HUES48 (cell line): Measurements from ENCODE around the gene MADD.
"Not testable (repeated sequence)": the region's sequence is repeated elsewhere in the genome, so short reads cannot be mapped to it uniquely, and the experiment has no call there.

Experiments used
- H3K27ac ChIP-seq: one replicate; pipeline ENCODE4 v1.7.0; 2013; ENCODE audit warnings: low read depth, low read length, inconsistent platforms
- H3K27me3 ChIP-seq: 2 replicates; pipeline ENCODE4 v1.6.1; 2013; ENCODE audit warnings: mild to moderate bottlenecking, low read length; ENCODE audit not compliant: control insufficient read depth, insufficient read depth
- H3K36me3 ChIP-seq: 2 replicates; pipeline ENCODE4 v1.6.1; 2013; ENCODE audit warnings: low read length; ENCODE audit not compliant: control insufficient read depth, insufficient read depth
- H3K4me1 ChIP-seq: 2 replicates; pipeline ENCODE4 v1.6.1; 2013; ENCODE audit warnings: mild to moderate bottlenecking, low read length; ENCODE audit not compliant: control insufficient read depth, insufficient read depth
- H3K4me3 ChIP-seq: 2 replicates; pipeline ENCODE4 v1.5.1; 2013; ENCODE audit warnings: mild to moderate bottlenecking, low read depth, low read length
- H3K9ac ChIP-seq: 2 replicates; pipeline ENCODE4 v1.6.1; 2013; ENCODE audit warnings: mild to moderate bottlenecking, low read depth, low read length, moderate library complexity
- H3K9me3 ChIP-seq: 2 replicates; pipeline ENCODE4 v1.6.1; 2013; ENCODE audit warnings: low read length; ENCODE audit not compliant: control insufficient read depth, insufficient read depth

MADD gene

GRCh38 chr11:47299078-47299477 is 29.1 kb downstream of the MADD start:
- H3K27ac ChIP-seq = no peak overlapping the region
- no peaks in the 10 kb centered on the region for H3K27me3 ChIP-seq
- peaks cover 60% of the 10 kb centered on the region for H3K36me3 ChIP-seq
- H3K4me1 ChIP-seq = no peaks in the 10 kb centered on the region
- H3K9ac ChIP-seq = no peak overlapping the region
- H3K4me3 ChIP-seq = no peak overlapping the region
- H3K9me3 ChIP-seq = no peaks in the 10 kb centered on the region

- H3K4me3 ChIP-seq = no peak overlapping the region
- no peak overlapping the region for H3K27ac ChIP-seq
- H3K9me3 ChIP-seq = no peaks in the 10 kb centered on the region
- H3K36me3 ChIP-seq = peaks cover 62% of the 10 kb centered on the region
- no peak overlapping the region for H3K9ac ChIP-seq
- H3K4me1 ChIP-seq = no peaks in the 10 kb centered on the region
- H3K27me3 ChIP-seq = no peaks in the 10 kb centered on the region
Measured at GRCh38 chr11:47302853-47303252, 32.9 kb downstream of the MADD start.

- Histone ChIP-seq H3K9me3 (no peaks in the 10 kb centered on the region), H3K27ac (no peak overlapping the region), H3K27me3 (no peaks in the 10 kb centered on the region), H3K4me3 (no peak overlapping the region), H3K4me1 (no peaks in the 10 kb centered on the region), H3K36me3 (peaks cover 65% of the 10 kb centered on the region), H3K9ac (no peak overlapping the region)
Measured at GRCh38 chr11:47305734-47306483, 36.0 kb downstream of the MADD start.

DNA sequence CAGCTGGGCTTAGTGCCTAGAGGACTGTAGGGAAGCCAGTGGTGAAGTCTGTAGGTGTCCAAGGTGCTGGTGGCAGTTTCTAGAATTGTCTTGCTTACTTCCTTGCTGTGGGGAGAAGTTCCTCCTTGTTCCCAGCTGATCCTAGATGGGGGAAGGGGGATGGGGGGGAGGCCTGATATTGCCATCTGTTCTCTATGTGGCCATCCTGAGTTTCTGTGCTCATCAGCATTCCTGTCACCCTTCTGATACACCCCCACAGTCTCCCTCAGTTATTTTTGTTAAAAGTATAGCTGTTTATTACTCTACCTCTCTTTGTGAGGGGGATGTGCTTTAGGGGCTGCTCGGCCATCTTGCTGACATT is 36.5 kb downstream of the MADD start:
- Histone ChIP-seq H3K4me1 (no peaks in the 10 kb centered on the region), H3K36me3 (peaks cover 69% of the 10 kb centered on the region), H3K4me3 (no peak overlapping the region), H3K9me3 (no peaks in the 10 kb centered on the region), H3K9ac (no peak overlapping the region), H3K27me3 (no peaks in the 10 kb centered on the region), H3K27ac (no peak overlapping the region)

DNA sequence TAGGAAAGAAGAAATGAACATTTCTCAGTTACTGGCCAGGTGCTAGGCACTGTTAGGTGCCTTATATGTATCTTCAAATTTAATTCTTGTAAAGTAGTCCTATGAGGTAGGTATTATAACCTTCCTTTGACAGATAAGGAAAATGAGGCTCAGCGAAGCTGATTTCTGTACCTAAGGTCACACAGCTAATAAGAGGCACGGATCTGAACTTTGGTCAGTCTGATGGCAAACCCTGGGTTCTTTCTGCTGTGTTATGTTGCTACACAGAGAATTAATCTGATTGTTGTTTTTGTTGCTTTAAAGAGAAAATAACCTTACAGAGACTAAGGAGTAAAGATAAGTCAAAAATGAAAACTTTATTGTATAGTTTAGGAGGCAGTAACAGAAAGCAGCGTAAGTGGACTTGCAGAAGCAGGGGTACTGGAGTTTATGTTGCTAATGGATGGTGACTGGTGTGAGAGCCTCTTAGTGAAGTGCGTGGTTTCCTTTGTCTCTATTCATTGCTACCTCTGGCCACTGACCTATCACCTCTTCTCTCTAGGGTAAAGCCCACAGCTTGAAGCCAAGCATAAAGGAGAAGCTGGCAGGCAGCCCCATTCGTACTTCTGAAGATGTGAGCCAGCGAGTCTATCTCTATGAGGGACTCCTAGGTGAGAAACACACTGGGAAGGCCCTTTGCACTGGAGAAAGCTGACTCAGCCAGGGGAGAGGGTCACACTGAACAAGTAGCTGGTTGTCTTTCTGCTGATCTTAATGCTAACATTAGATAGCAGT is 38.3 kb downstream of the MADD start:
- Histone ChIP-seq H3K27ac (peak overlapping the region; percentile 72), H3K36me3 (peaks cover 74% of the 10 kb centered on the region), H3K9me3 (no peaks in the 10 kb centered on the region), H3K4me1 (no peaks in the 10 kb centered on the region), H3K9ac (no peak overlapping the region), H3K27me3 (no peaks in the 10 kb centered on the region), H3K4me3 (no peak overlapping the region)

DNA sequence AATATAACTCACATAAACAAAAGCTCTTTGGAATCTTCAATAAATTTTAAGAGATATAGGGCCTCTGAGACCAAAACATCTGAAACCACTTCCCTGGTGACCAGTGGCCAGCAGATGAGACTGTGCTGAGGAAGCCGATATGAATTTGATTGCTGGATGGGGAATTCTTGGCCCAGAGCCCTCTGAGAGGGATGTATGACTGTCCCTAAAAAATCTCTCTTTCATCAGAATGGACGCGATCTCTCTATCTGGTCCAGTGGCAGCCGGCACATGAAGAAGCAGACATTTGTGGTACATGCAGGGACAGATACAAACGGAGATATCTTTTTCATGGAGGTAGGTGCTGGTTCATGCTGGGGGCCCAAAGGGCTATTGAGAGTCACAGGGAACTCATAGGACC is 45.1 kb downstream of the MADD start:
- Histone ChIP-seq H3K9ac (no peak overlapping the region), H3K27ac (no peak overlapping the region), H3K4me1 (no peaks in the 10 kb centered on the region), H3K9me3 (no peaks in the 10 kb centered on the region), H3K27me3 (no peaks in the 10 kb centered on the region), H3K36me3 (peaks cover 57% of the 10 kb centered on the region), H3K4me3 (no peak overlapping the region)

GRCh38 chr11:47316501-47316900 is 46.6 kb downstream of the MADD start:
- not testable (repeated sequence) for H3K9me3 ChIP-seq, H3K4me3 ChIP-seq, H3K9ac ChIP-seq, H3K27ac ChIP-seq, H3K4me1 ChIP-seq, H3K27me3 ChIP-seq
- H3K36me3 ChIP-seq = peaks cover 54% of the 10 kb centered on the region

DNA sequence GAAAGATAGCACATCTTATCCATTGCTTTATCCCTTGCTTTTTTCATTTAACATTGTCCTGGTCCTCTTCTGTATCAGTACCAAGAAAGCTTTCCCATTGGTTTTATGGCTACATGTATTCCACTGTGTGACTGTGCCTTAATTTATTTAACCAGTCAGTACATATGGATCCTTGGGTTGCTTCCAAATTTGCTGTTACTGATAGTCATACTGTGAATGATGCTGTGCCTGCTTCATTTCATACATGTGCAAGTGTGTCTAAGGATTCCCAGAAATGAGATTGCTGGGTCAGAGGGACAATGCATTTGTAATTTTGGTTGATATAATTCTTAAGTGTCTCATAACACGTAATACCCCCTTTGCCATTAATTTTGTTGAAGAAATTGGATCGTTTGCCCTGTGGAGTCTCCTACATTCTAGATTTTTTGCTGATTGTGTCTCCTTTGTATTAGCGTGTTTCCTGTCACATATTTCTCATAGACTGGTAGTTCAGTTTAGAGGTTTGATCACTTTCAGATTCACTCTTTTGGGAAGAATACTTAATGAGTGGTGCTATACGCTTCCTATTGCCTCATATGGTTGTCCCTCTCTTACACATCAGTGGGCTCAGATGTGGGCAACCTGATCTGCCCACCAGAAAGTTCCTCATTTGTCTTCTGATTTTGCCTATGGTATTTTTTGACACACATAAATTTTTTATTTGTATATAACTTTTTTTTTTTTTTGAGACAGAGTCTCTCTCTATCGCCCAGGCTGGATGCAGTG is 47.3 kb downstream of the MADD start:
- Histone ChIP-seq H3K27me3 (no peaks in the 10 kb centered on the region), H3K27ac (no peak overlapping the region), H3K36me3 (peaks cover 53% of the 10 kb centered on the region), H3K9me3 (no peaks in the 10 kb centered on the region), H3K9ac (no peak overlapping the region), H3K4me3 (no peak overlapping the region), H3K4me1 (no peaks in the 10 kb centered on the region)

GRCh38 chr11:47318166-47318565 is 48.2 kb downstream of the MADD start:
- Histone ChIP-seq H3K4me3 (no peak overlapping the region), H3K27ac (no peak overlapping the region), H3K36me3 (peaks cover 46% of the 10 kb centered on the region), H3K9ac (no peak overlapping the region), H3K4me1 (no peaks in the 10 kb centered on the region), H3K27me3 (no peaks in the 10 kb centered on the region), H3K9me3 (no peaks in the 10 kb centered on the region)

- no peak overlapping the region for H3K27ac ChIP-seq
- H3K27me3 ChIP-seq = no peaks in the 10 kb centered on the region
- H3K9ac ChIP-seq = no peak overlapping the region
- no peak overlapping the region for H3K4me3 ChIP-seq
- H3K9me3 ChIP-seq = no peaks in the 10 kb centered on the region
- H3K36me3 ChIP-seq = peaks cover 58% of the 10 kb centered on the region
- no peaks in the 10 kb centered on the region for H3K4me1 ChIP-seq
Measured at GRCh38 chr11:47324520-47324919, 54.6 kb downstream of the MADD start.
